ENCODE measurements around the gene HYAL1.

HYAL1 gene

DNA sequence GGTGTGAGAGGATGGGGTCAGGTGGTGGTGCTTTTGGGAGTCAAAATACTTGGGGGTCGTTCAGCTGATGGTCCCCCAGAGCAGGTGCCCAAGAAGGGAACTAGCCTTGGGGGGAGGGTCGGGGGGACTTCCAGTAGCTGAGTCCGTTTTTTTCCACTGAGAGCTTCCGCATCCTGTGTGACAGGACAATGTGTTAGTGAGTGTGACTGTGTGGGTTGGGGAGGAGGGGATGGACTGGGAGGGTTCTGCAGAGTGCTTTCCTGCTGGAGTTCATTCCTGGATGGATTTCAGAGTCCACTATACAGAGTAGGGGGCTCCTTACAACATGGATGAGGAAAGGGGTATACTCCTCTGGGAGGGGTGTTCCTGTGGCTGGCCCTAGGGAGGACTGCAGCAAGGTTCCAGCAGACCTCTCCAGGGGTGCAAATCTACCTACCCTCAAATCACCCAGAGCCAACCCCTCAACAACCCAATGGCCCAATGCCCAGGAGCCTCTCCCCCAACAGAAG is 19.8 kb upstream of the HYAL1 start:
- TF ChIP-seq, protein P1, sequence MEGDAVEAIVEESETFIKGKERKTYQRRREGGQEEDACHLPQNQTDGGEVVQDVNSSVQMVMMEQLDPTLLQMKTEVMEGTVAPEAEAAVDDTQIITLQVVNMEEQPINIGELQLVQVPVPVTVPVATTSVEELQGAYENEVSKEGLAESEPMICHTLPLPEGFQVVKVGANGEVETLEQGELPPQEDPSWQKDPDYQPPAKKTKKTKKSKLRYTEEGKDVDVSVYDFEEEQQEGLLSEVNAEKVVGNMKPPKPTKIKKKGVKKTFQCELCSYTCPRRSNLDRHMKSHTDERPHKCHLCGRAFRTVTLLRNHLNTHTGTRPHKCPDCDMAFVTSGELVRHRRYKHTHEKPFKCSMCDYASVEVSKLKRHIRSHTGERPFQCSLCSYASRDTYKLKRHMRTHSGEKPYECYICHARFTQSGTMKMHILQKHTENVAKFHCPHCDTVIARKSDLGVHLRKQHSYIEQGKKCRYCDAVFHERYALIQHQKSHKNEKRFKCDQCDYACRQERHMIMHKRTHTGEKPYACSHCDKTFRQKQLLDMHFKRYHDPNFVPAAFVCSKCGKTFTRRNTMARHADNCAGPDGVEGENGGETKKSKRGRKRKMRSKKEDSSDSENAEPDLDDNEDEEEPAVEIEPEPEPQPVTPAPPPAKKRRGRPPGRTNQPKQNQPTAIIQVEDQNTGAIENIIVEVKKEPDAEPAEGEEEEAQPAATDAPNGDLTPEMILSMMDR (IDR thresholded peaks at IDR 0.05; ENCODE audit: extremely low read depth, insufficient read depth, missing control alignments), result no peak
- in situ Hi-C loops (cut with MboI; ENCODE audit: low pct_unique_long_range_greater_than_20kb, low sequenced_read_pairs, unreplicated experiment), result no loop called here
- DNase-seq (ENCODE audit: low spot score), result no peak

DNA sequence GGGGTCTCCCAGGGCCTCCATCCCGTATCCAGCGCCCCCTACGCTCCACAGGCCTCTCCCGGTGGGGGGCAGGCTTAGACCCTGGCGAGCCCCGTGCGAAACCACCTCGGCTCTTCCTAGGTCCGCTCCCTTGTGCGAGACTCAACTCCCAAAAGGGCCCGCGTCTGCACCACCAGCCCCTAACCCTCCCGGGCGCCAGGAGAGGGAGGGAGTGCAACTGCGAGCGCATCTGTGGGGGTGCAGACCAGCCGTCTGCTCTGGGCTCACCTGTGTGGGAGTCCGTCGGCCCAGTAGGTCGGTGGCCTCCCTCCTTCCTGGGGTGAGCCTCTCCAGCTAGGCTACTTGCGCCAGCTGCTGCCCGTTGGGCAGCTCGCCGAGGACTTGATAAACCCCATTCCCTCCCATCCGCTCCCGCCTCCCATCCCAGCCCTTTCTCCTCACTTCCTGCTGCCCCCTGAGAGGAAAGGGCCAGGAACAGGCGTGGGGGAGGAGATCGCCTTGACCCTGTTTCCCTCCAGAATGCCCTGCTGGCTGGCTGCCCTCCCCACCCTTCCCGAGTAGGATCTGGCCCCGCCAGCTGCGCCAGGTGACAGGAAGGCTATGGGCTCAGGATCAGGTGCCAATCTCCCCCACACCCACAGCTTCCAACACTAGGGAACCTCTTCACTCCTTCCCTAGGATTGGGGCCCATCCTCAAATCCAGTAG is 19.2 kb upstream of the HYAL1 start, which contains the start of gene HYAL2:
TSS of gene HYAL2 (minus strand) at position 360 of the 706 bp plus-strand sequence. CDS start 2,256 bp downstream, outside the sequence.
- in situ Hi-C loops (cut with MboI; ENCODE audit: low pct_unique_long_range_greater_than_20kb, low sequenced_read_pairs, unreplicated experiment), result no loop called here
- no peak for DNase-seq (ENCODE audit: low spot score)
- TF ChIP-seq, protein P1 (IDR thresholded peaks at IDR 0.05; ENCODE audit: extremely low read depth, insufficient read depth, missing control alignments), result no peak

DNA sequence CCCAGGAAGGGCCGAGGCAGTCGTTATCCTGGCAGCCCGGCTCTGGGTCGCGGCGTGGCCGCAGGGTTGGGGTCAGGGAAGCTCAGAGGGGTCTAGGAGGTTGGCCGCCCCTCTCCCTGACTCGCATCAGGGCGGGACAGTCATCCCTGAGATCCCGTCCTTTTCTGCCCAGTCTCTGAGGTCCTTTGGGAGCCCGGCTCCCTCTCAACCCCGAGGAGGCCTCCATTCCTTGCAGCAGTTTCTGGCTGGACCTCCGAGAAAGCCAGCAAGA is 18.7 kb upstream of the HYAL1 start:
- no peak for DNase-seq (ENCODE audit: low spot score)
- TF ChIP-seq, protein P1 (IDR thresholded peaks at IDR 0.05; ENCODE audit: extremely low read depth, insufficient read depth, missing control alignments), result no peak
- in situ Hi-C loops (cut with MboI; ENCODE audit: low pct_unique_long_range_greater_than_20kb, low sequenced_read_pairs, unreplicated experiment), result no loop called here

DNA sequence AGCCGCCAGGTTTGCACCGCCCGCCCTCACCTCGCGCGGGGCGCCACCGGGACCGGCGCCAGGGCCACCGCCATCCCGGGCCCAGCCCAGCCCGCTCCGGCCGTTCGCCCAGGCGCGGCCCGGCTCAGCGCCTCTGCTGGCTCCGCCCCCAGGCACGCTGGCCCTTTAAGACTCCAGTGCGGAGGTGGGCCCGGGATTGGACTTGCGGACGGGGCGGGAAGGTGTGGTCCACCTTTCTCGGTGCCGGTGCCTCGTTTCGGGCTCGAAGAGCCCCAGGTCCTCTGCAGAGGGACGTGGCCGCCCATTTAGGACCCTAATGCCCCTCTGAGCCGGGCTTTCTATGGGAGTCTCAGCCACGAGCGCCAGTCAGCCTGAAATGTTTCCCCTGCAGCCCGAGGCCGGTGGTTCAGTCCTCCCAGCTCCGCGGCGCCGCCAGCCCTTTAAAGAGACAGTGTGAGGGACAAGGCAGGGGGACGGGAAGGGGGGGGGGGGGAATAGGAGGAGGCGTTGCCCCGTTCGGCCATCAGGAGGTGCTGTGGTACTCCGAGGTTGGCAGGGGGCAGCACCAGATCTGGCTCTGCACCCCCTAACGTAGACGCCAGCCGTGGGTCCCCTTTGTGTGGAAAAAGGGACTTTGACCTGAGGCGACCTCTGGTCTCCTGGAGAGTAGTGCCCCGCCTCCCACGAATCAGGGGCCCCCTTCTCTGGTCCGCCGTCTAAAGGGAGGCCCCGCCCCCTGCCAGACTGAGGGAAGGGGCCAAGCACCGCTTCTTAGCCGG is 18.2 kb upstream of the HYAL1 start:
- TF ChIP-seq, protein P1 (IDR thresholded peaks at IDR 0.05; ENCODE audit: extremely low read depth, insufficient read depth, missing control alignments), result peak; percentile 59
- in situ Hi-C loops (cut with MboI; ENCODE audit: low pct_unique_long_range_greater_than_20kb, low sequenced_read_pairs, unreplicated experiment), result no loop called here
- peak; percentile 93 for DNase-seq (ENCODE audit: low spot score)

DNA sequence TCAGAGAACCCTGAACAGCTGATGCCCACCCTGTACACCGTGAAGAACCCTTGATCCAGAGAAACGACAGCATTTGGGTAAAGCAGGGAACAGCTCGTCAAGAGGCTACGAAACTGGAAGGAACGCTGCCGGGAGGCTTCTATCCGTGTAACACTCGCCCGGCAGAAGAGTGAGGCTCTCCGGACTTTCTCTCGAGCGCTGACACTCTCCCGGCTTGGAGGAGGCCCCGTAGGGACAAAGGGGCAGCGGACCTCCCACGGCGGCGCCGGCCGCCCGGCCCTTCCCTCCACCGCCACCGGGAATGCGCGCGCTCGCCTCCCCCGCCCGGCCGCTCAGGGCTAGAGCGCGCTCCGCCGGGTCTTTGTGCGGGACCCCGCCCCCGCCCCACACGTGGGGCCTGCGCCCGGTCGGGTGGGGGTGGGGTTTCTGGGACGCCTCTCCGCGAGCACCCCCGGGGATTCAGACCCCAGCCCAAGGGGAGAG is 17.5 kb upstream of the HYAL1 start:
- in situ Hi-C loops (cut with MboI; ENCODE audit: low pct_unique_long_range_greater_than_20kb, low sequenced_read_pairs, unreplicated experiment), result no loop called here
- peak; percentile 88 for DNase-seq (ENCODE audit: low spot score)

DNA sequence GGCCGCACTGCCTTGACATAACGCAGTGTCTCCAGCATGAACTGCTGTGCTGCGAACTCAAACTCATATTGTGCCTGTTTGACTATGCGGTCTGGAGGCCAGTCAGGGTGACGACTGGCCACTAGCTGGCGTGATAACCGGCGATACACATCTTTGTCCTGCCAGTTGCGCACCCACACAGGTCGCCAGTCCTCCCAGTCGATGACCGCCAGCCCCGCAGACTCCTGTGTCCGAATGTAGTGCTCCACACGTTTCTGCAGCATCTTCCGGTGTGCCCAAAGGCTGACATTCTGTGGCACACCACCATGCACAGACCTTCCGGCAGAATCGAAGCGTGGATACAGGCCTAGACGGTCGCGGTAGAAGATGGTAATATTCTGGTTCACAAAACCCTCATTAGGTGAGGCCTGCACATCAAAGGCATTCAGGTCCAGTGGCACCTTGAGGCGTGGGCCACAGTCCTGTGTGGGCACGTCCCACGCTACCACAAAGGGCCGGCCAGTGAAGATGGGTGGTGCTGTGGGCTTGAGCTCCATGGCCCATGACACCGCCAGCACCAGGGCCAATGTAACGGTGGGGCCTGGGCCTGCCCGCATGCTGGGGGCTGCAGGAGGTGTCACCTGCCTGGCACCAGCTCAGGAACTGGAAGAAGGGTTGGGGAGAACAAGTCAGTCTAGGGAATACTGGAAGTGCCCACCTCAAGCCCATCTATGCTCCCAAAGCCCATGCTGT is 16.7 kb upstream of the HYAL1 start:
- TF ChIP-seq, protein P1 (IDR thresholded peaks at IDR 0.05; ENCODE audit: extremely low read depth, insufficient read depth, missing control alignments), result no peak
- no peak for DNase-seq (ENCODE audit: low spot score)
- in situ Hi-C loops (cut with MboI; ENCODE audit: low pct_unique_long_range_greater_than_20kb, low sequenced_read_pairs, unreplicated experiment), result no loop called here

More for the DNA sequence above, 17.5 kb upstream of the HYAL1 start:
- TF ChIP-seq, protein P1 (IDR thresholded peaks at IDR 0.05; ENCODE audit: extremely low read depth, insufficient read depth, missing control alignments), result no peak
